ENCODE measurements around the gene ANKRD13C.

Gene ANKRD13C

DNA sequence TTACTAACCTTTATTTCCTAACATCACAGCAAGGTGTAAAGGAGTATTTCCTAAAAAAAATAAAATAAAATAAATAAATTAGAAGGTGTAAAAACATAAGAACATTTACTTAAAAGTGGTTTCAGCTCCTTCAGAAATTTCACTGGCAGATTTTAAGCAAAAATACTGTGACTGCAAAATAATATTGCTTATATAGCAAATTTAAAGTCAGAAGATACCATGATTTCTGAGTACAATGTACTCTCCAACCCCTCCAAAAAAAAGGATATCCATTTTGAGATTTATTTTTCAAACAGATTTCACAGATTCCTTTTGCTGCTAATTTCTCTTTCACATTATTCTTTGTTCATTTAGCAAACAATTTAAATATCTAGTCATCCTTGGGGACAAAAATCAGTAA lies 18.5 kb downstream of the ANKRD13C start:
- H3K9me3 ChIP-seq = no peaks in the 10 kb centered on the region
- no peaks in the 10 kb centered on the region for H3K4me1 ChIP-seq (ENCODE audit: control insufficient read depth in 1 of 2, insufficient read depth in 1 of 2, low read depth in 1 of 2, low read length in 1 of 2)
- TF ChIP-seq, protein P1, sequence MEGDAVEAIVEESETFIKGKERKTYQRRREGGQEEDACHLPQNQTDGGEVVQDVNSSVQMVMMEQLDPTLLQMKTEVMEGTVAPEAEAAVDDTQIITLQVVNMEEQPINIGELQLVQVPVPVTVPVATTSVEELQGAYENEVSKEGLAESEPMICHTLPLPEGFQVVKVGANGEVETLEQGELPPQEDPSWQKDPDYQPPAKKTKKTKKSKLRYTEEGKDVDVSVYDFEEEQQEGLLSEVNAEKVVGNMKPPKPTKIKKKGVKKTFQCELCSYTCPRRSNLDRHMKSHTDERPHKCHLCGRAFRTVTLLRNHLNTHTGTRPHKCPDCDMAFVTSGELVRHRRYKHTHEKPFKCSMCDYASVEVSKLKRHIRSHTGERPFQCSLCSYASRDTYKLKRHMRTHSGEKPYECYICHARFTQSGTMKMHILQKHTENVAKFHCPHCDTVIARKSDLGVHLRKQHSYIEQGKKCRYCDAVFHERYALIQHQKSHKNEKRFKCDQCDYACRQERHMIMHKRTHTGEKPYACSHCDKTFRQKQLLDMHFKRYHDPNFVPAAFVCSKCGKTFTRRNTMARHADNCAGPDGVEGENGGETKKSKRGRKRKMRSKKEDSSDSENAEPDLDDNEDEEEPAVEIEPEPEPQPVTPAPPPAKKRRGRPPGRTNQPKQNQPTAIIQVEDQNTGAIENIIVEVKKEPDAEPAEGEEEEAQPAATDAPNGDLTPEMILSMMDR (IDR thresholded peaks at IDR 0.05) = no peak
- no peaks in the 10 kb centered on the region for H3K36me3 ChIP-seq
- no peak overlapping the region for H3K27ac ChIP-seq
- H3K4me3 ChIP-seq (ENCODE audit: low read depth in 1 of 2, low read length in 1 of 2) = no peak overlapping the region
- no peaks in the 10 kb centered on the region for H3K27me3 ChIP-seq

DNA sequence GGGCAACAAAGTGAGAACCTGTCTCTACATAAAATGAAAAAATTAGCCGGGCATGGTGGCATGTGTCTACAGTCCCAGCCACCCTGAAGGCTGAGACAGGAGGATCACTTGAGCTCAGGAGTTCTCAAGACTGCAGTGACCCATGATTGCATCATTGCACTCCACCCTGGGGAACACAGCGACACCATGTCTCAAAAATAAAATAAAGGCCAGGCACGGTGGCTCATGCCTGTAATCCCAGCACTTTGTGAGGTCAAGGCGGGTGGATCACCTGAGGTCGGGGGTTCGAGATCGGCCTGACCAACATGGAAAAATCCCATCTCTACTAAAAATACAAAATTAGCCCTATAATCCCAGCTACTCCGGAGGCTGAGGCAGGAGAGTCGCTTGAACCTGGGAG lies 20.1 kb downstream of the ANKRD13C start:
- Histone ChIP-seq H3K27ac (no peak overlapping the region), H3K36me3 (no peaks in the 10 kb centered on the region), H3K4me1 (ENCODE audit: control insufficient read depth in 1 of 2, insufficient read depth in 1 of 2, low read depth in 1 of 2, low read length in 1 of 2) (no peaks in the 10 kb centered on the region), H3K9me3 (no peaks in the 10 kb centered on the region), H3K4me3 (ENCODE audit: low read depth in 1 of 2, low read length in 1 of 2) (no peak overlapping the region), H3K27me3 (no peaks in the 10 kb centered on the region)
- TF ChIP-seq, protein P1 (IDR thresholded peaks at IDR 0.05) = no peak

DNA sequence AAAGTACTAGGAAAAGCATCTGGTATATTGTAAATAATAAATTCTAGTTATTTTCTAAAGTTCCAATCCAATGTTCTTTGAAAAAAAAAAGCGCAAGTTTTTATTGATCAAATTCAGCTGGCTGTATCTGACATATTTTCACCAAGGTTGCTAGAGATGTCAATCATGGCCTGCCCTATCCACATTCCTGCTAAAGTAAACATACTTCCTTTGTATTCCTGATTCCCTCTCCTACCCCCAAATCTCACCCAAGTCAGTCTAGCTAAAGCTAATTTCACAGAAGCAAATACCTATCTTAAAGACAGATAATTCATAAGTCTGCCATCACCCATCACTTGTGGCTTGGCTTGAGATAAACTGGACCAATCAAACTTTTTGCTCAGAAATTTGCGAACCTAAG lies 21.3 kb downstream of the ANKRD13C start:
- Histone ChIP-seq H3K4me1 (ENCODE audit: control insufficient read depth in 1 of 2, insufficient read depth in 1 of 2, low read depth in 1 of 2, low read length in 1 of 2) (no peaks in the 10 kb centered on the region), H3K27me3 (no peaks in the 10 kb centered on the region), H3K27ac (no peak overlapping the region), H3K36me3 (no peaks in the 10 kb centered on the region), H3K9me3 (no peaks in the 10 kb centered on the region), H3K4me3 (ENCODE audit: low read depth in 1 of 2, low read length in 1 of 2) (no peak overlapping the region)
- TF ChIP-seq, protein P1 (IDR thresholded peaks at IDR 0.05) = no peak

DNA sequence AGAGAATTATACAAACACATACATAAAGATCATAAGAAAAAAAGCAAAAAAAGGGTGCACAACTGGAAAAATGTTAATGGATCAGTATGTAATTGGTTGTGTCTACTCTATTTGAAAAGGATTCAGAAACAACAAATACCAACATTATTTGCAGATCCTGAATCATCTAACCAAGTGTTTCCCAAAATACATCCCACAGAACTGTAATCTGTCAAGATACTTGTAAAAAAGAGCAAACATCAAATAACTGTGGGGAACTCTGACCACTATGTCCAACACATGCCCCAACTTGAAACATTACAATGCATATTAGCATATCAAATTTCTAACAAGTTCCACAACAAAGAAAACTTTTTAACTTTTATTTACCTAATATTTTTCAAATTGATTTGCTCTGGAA lies 22.6 kb downstream of the ANKRD13C start:
- Histone ChIP-seq H3K27ac (no peak overlapping the region), H3K4me1 (ENCODE audit: control insufficient read depth in 1 of 2, insufficient read depth in 1 of 2, low read depth in 1 of 2, low read length in 1 of 2) (no peaks in the 10 kb centered on the region), H3K27me3 (no peaks in the 10 kb centered on the region), H3K4me3 (ENCODE audit: low read depth in 1 of 2, low read length in 1 of 2) (no peak overlapping the region), H3K9me3 (no peaks in the 10 kb centered on the region), H3K36me3 (no peaks in the 10 kb centered on the region)
- TF ChIP-seq, protein P1 (IDR thresholded peaks at IDR 0.05) = no peak

DNA sequence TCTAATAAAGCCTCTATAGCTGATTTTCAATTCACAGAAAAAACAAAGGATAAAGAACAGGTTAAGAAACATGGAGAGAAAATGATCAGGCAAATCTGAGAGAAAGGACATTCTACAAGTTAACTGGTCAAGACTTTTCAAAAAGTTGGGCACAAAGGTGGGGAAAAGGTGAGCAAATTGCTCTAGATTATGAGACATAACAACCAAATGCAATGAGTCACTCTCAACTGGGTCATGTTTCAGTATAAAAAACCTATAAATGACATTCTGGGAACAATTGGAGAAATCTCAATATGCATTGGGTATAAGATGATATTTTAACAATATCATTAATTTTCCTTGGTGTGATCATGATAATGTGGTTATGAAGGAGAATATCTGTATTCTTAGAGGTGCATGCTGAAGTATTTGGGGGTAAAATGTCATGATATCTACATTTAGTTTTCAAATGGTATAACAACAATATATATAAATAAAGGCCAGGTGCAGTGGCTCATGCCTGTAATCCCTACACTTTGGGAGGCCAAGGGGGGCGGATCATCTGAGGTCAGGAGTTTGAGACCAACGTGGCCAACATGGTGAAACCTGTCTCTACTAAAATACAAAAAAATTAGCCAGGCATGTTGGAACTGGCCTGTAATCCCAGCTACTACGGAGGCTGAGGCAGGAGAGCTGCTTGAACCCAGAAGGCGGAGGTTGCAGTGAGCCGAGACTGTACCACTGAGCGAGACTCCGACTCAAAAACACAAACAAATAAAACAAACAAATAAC lies 27.0 kb downstream of the ANKRD13C start:
- no peak overlapping the region for H3K4me3 ChIP-seq (ENCODE audit: low read depth in 1 of 2, low read length in 1 of 2)
- no peaks in the 10 kb centered on the region for H3K4me1 ChIP-seq (ENCODE audit: control insufficient read depth in 1 of 2, insufficient read depth in 1 of 2, low read depth in 1 of 2, low read length in 1 of 2)
- no peaks in the 10 kb centered on the region for H3K36me3 ChIP-seq
- TF ChIP-seq, protein P1 (IDR thresholded peaks at IDR 0.05) = no peak
- no peak overlapping the region for H3K27ac ChIP-seq
- H3K27me3 ChIP-seq = no peaks in the 10 kb centered on the region
- no peaks in the 10 kb centered on the region for H3K9me3 ChIP-seq
